ENCODE results near the gene CCDC141. TPM values are rescaled to one million over a fixed set of nuclear protein-coding genes. Genes with fewer than 3 reads are reported as not detected.

The CCDC141 gene
- total RNA-seq, 1 donor from 2014 or later, result 25.7 TPM

- TF ChIP-seq CTCF (IDR thresholded peaks at IDR 0.05), result no peak
- DNase-seq, result no peak
Measured at GRCh38 chr2:178934571-178934970, 115.4 kb downstream of the CCDC141 start.

GRCh38 chr2:178933493-178933892 is 116.4 kb downstream of the CCDC141 start:
- Histone ChIP-seq H3K4me3 (no peak overlapping the region), H3K9me3 (peaks cover 3% of the 10 kb centered on the region), H3K27me3 (no peaks in the 10 kb centered on the region), H3K4me1 (no peaks in the 10 kb centered on the region), H3K27ac (no peak overlapping the region), H3K36me3 (no peaks in the 10 kb centered on the region)
- intact Hi-C loops (cut with DNase I), result no loop called here
- no peak for TF ChIP-seq CTCF (IDR thresholded peaks at IDR 0.05)
- DNase-seq (no peak), ATAC-seq (no peak)

More at GRCh38 chr2:178934571-178934970, 115.4 kb downstream of the CCDC141 start:
- H3K36me3 ChIP-seq, result no peaks in the 10 kb centered on the region
- no peak for ATAC-seq
- no peaks in the 10 kb centered on the region for H3K4me1 ChIP-seq
- no peaks in the 10 kb centered on the region for H3K27me3 ChIP-seq
- no peak overlapping the region for H3K27ac ChIP-seq
- intact Hi-C loops (cut with DNase I), result no loop called here
- H3K9me3 ChIP-seq, result peaks cover 3% of the 10 kb centered on the region
- H3K4me3 ChIP-seq, result no peak overlapping the region

- Histone ChIP-seq H3K36me3 (no peaks in the 10 kb centered on the region), H3K4me1 (no peaks in the 10 kb centered on the region), H3K27ac (no peak overlapping the region), H3K9me3 (peaks cover 3% of the 10 kb centered on the region), H3K27me3 (no peaks in the 10 kb centered on the region), H3K4me3 (no peak overlapping the region)
- TF ChIP-seq CTCF (IDR thresholded peaks at IDR 0.05), result no peak
- intact Hi-C loops (cut with DNase I), result no loop called here
- DNase-seq (no peak), ATAC-seq (no peak)
Measured at GRCh38 chr2:178928077-178928476, 121.9 kb downstream of the CCDC141 start.

- intact Hi-C loops (cut with DNase I), result no loop called here
- Histone ChIP-seq H3K4me3 (no peak overlapping the region), H3K27me3 (no peaks in the 10 kb centered on the region), H3K36me3 (no peaks in the 10 kb centered on the region), H3K4me1 (no peaks in the 10 kb centered on the region), H3K27ac (no peak overlapping the region), H3K9me3 (peaks cover 3% of the 10 kb centered on the region)
- DNase-seq (no peak), ATAC-seq (no peak)
- no peak for TF ChIP-seq CTCF (IDR thresholded peaks at IDR 0.05)
Measured at GRCh38 chr2:178927173-178927572, 122.8 kb downstream of the CCDC141 start.

- H3K27ac ChIP-seq, result no peak overlapping the region
- H3K4me1 ChIP-seq, result peaks cover 2% of the 10 kb centered on the region
- intact Hi-C loops (cut with DNase I), result no loop called here
- H3K36me3 ChIP-seq, result no peaks in the 10 kb centered on the region
- ATAC-seq (no peak), DNase-seq (no peak)
- H3K4me3 ChIP-seq, result no peak overlapping the region
- H3K27me3 ChIP-seq, result no peaks in the 10 kb centered on the region
- H3K9me3 ChIP-seq, result no peaks in the 10 kb centered on the region
- TF ChIP-seq CTCF (IDR thresholded peaks at IDR 0.05), result no peak
Measured at GRCh38 chr2:178924817-178925216, 125.1 kb downstream of the CCDC141 start.

GRCh38 chr2:178923546-178923945 is 126.4 kb downstream of the CCDC141 start:
- no peak for TF ChIP-seq CTCF (IDR thresholded peaks at IDR 0.05)
- no peaks in the 10 kb centered on the region for H3K36me3 ChIP-seq
- H3K27me3 ChIP-seq, result no peaks in the 10 kb centered on the region
- H3K4me3 ChIP-seq, result no peak overlapping the region
- ATAC-seq, result no peak
- H3K4me1 ChIP-seq, result peaks cover 2% of the 10 kb centered on the region
- no peak overlapping the region for H3K27ac ChIP-seq
- intact Hi-C loops (cut with DNase I), result no loop called here
- DNase-seq, result no peak
- H3K9me3 ChIP-seq, result no peaks in the 10 kb centered on the region
